Spleen (tissue), 11 donors: ENCODE data around the gene MTMR3. TPM values are rescaled to one million over a fixed set of nuclear protein-coding genes. Genes with fewer than 3 reads are reported as not detected.

Source experiments
- DNase-seq: peaks from one replicate; pipeline ENCODE4 v3.0.0-alpha.2; 2020
- H3K27ac ChIP-seq, 8 donors: fragments of 200-600 bp; sonication (generic) in 7 of 8; 1 replicate in 4 of 8; 2 replicates in 4 of 8; pipeline versions ENCODE4 v1.5.0 to v1.8.0; 2016 to 2021; ENCODE audit warnings: inconsistent platforms in 4 of 8, mild to moderate bottlenecking in 4 of 8, moderate library complexity in 1 of 8
- H3K27me3 ChIP-seq, 7 donors: fragments of 200-600 bp; sonication (generic) in 6 of 7; replicated peaks in 1 of 7; 1 replicate in 4 of 7; 2 replicates in 3 of 7; pipeline versions ENCODE4 v1.5.0 to v1.8.0; 2016 to 2021; ENCODE audit warnings: inconsistent platforms in 3 of 7, mild to moderate bottlenecking in 1 of 7
- H3K36me3 ChIP-seq, 6 donors: fragments of 200-600 bp; sonication (generic) in 5 of 6; 1 replicate in 4 of 6; 2 replicates in 2 of 6; pipeline versions ENCODE4 v1.5.0 to v1.8.0; 2016 to 2021; ENCODE audit warnings: inconsistent platforms in 2 of 6
- H3K4me1 ChIP-seq, 6 donors: fragments of 200-600 bp; sonication (generic) in 5 of 6; 1 replicate in 3 of 6; 2 replicates in 3 of 6; pipeline versions ENCODE4 v1.5.0 to v1.8.0; 2016 to 2021; ENCODE audit warnings: inconsistent platforms in 3 of 6
- H3K4me3 ChIP-seq, 8 donors: fragments of 200-600 bp; sonication (generic) in 7 of 8; 1 replicate in 4 of 8; 2 replicates in 4 of 8; pipeline versions ENCODE4 v1.5.0 to v1.8.0; 2016 to 2021; ENCODE audit warnings: inconsistent platforms in 4 of 8, mild to moderate bottlenecking in 4 of 8, moderate library complexity in 2 of 8
- H3K9me3 ChIP-seq, 8 donors: fragments of 200-600 bp; sonication (generic) in 7 of 8; 1 replicate in 4 of 8; 2 replicates in 4 of 8; pipeline versions ENCODE4 v1.5.0 to v1.8.0; 2016 to 2021; ENCODE audit warnings: inconsistent platforms in 4 of 8
- POLR2A ChIP-seq, 3 donors: fragments of 450-650 bp; IDR thresholded peaks; one replicate each; pipeline ENCODE4 v1.5.1; 2017; ENCODE audit warnings: antibody characterized with exemption in 3 of 3, mild to moderate bottlenecking in 1 of 3
- POLR2AphosphoS5 ChIP-seq, 3 donors: sonication (generic); formaldehyde crosslinking; IDR thresholded peaks; one replicate each; pipeline ENCODE4 v1.5.1; 2017; ENCODE audit warnings: antibody characterized with exemption in 3 of 3
- WGBS, 5 donors: extraction: QIAGEN DNeasy Blood & Tissue Kit in 3 of 5; methylation state at CpG; one replicate each; pipeline versions ENCODE4 v1.1.5 to v1.1.7; 2013 to 2018; 5-methylcytosine and 5-hydroxymethylcytosine counted together
- intact Hi-C: fragments of 100-400 bp; cut with DNase I; formaldehyde crosslinking; loops from one replicate; pipeline ENCODE4 v1.15.0; 2023; ENCODE audit warnings: low total_unique reads
- polyA plus RNA-seq, 3 donors: library from polyadenylated mRNA; stranded (reverse); fragments of 200-250 nt; gene quantifications; one replicate each; pipeline ENCODE4 v1.2.1, GENCODE V29; 2013
- total RNA-seq, 7 donors: library from RNA; depleted of rRNA in 3 of 7; stranded (reverse); fragments of >200 nt in 3 of 7; fragmentation: NEBNext Ultra II Directional in 4 of 7; extraction: Animal tissue kit (Norgen Biotek cat#: 25700) in 4 of 7; gene quantifications; one replicate each; pipeline versions ENCODE4 v1.1.0 to v1.2.1, GENCODE V29; 2016 to 2021
- TF ChIP-seq, protein P1 (sequence below), 11 experiments: fragments of 200-600 bp in 7 of 11; fragments of 450-650 bp in 4 of 11; sonication (generic) in 4 of 11; IDR thresholded peaks in 8 of 11; conservative IDR thresholded peaks in 3 of 11; 1 replicate in 7 of 11; 2 replicates in 4 of 11; pipeline versions ENCODE4 v1.4.0 to v1.8.0; 2016 to 2021; ENCODE audit warnings: antibody characterized with exemption in 11 of 11, inconsistent platforms in 4 of 11, mild to moderate bottlenecking in 1 of 11
- donor health status: healthy with polysubstance abuse.
- donor health status: DM: no; HTN: no; CAD: no; lungs with moderate emphysema.
- donor health status: DM: no; HTN: no; CAD: no.
- donor health status: Bipolar disorder and iron deficiency.
- donor health status: healthy.
- donor health status: DM: no; HTN: no; CAD: no.
- donor health status: DM: yes; HTN: yes; CAD: no.

The MTMR3 gene
- total and polyA plus RNA-seq, 10 donors, result 5.3 to 137 (median 76.2) TPM

DNA sequence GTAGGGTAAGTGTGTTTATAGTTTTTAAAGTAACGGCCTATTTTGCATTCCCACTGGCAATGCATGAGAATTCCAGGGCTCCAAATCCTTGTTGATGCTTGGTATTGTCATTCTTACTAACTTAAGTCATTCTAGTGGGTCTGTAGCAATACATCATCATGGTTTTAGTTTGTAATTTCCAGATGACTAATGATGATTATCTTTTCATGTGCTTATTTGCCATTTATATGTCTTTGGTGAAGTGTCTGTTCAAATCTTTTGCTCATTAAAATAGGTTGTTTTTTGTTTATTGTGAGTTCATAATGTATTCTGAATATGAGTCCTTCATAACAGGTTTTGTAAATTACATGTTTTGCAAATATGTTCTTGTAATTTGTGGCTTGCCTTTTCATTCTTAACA is 31.2 kb downstream of the MTMR3 start:
- H3K27me3 ChIP-seq, result no peaks in the 10 kb centered on the region
- no peak for DNase-seq
- no peaks in the 10 kb centered on the region for H3K36me3 ChIP-seq
- H3K9me3 ChIP-seq, result no peaks in the 10 kb centered on the region
- 69 to 94% (median 89%) methylated on average over 1 of the region's 1 CpG for WGBS, 5 donors
- no peak overlapping the region for H3K4me3 ChIP-seq
- no peak overlapping the region for H3K27ac ChIP-seq
- intact Hi-C loops, result no loop called here
- peaks cover 10 to 100% (median 73%) of the 10 kb centered on the region in 6 donors for H3K4me1 ChIP-seq
- TF ChIP-seq POLR2A (IDR thresholded peaks at IDR 0.05) (no peak), POLR2AphosphoS5 (IDR thresholded peaks at IDR 0.05) (no peak)
- TF ChIP-seq, protein P1, sequence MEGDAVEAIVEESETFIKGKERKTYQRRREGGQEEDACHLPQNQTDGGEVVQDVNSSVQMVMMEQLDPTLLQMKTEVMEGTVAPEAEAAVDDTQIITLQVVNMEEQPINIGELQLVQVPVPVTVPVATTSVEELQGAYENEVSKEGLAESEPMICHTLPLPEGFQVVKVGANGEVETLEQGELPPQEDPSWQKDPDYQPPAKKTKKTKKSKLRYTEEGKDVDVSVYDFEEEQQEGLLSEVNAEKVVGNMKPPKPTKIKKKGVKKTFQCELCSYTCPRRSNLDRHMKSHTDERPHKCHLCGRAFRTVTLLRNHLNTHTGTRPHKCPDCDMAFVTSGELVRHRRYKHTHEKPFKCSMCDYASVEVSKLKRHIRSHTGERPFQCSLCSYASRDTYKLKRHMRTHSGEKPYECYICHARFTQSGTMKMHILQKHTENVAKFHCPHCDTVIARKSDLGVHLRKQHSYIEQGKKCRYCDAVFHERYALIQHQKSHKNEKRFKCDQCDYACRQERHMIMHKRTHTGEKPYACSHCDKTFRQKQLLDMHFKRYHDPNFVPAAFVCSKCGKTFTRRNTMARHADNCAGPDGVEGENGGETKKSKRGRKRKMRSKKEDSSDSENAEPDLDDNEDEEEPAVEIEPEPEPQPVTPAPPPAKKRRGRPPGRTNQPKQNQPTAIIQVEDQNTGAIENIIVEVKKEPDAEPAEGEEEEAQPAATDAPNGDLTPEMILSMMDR (IDR thresholded peaks at IDR 0.05 in 8 of 11, conservative IDR thresholded peaks at IDR 0.05 in 3 of 11), result no peak

DNA sequence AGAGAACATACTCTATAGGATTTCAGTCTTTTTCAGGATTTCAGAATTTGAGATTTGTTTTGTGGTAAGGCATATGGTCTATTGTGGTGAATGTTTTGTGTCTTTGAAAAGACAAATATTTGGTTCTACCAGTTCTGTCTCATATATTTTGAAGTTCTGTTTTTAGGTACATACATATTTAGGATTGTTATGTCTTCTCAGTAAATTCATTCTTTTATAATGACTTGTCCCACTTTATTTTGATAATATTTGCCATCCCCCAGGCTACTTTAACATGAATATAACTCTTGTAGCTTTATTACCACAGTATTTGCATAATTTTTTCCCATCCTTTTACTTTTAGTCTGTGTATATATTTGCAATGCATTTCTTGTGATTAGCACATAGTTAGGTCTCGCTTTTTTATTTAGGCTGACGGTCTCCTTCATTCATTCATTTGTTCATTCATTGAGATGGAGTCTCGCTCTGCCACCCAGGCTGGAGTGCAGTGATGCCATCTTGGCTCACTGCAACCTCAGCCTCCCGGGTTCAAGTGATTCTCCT is 32.1 kb downstream of the MTMR3 start:
- 87 to 93% (median 92%) methylated on average over 4 of the region's 4 CpGs for WGBS, 5 donors
- intact Hi-C loops, result no loop called here
- peaks cover 10 to 100% (median 78%) of the 10 kb centered on the region in 6 donors for H3K4me1 ChIP-seq
- no peak overlapping the region for H3K4me3 ChIP-seq
- H3K36me3 ChIP-seq, result no peaks in the 10 kb centered on the region
- no peak overlapping the region for H3K27ac ChIP-seq
- DNase-seq, result no peak
- no peaks in the 10 kb centered on the region for H3K9me3 ChIP-seq
- TF ChIP-seq POLR2AphosphoS5 (IDR thresholded peaks at IDR 0.05) (no peak), POLR2A (IDR thresholded peaks at IDR 0.05) (no peak)
- TF ChIP-seq, protein P1 (IDR thresholded peaks at IDR 0.05 in 8 of 11, conservative IDR thresholded peaks at IDR 0.05 in 3 of 11), result no peak
- no peaks in the 10 kb centered on the region for H3K27me3 ChIP-seq

GRCh38 chr22:29916007-29916544 is 33.1 kb downstream of the MTMR3 start:
- no peaks in the 10 kb centered on the region for H3K9me3 ChIP-seq
- TF ChIP-seq POLR2A (IDR thresholded peaks at IDR 0.05), result no peak
- TF ChIP-seq POLR2AphosphoS5 (IDR thresholded peaks at IDR 0.05), result no peak
- TF ChIP-seq, protein P1 (IDR thresholded peaks at IDR 0.05 in 8 of 11, conservative IDR thresholded peaks at IDR 0.05 in 3 of 11), result no peak
- DNase-seq, result no peak
- no peaks in the 10 kb centered on the region for H3K36me3 ChIP-seq
- peaks cover 10 to 99% (median 78%) of the 10 kb centered on the region in 6 donors for H3K4me1 ChIP-seq
- 88 to 94% (median 94%) methylated on average over 5 of the region's 5 CpGs for WGBS, 5 donors
- H3K27me3 ChIP-seq, result no peaks in the 10 kb centered on the region
- intact Hi-C loops, result no loop called here
- no peak overlapping the region for H3K27ac ChIP-seq
- no peak overlapping the region for H3K4me3 ChIP-seq

DNA sequence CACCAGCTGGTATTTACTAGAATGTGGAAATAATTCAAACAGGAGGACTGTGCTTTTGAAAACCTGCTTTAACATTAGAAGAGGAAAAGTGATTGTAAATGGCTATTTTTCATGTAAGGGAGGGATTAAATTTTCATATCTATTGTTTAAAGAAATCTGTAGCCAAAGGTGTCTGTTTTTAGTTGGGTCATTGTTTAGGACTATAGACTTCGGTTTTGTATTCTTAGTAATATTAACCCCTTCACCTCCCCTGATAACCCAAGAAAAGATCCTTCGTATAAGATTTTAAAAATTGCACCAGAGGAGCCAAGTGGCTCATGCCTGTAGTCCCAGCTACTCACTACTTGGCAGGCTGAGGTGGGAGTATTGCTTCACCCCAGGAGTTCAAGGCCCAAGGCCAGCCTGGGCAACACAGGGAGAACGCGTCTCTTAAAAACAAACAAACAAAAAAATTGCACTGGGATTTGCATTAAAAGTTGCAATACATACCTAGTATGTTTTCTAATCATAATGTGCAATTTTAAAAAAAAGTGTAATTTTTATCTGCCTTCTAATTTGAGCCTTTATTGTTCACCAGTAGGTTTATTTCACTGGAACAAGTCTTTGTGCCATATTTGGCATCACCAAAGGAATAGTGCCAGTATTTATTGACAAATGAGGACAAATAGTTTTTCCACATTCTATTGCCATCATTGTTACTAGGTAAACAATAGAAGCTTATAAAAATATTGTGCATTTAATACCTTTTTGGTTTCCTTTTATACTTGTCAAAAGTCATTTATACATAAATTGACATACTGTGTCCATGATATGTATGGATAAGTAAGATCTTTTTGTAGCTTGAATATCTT is 34.3 kb downstream of the MTMR3 start:
- 51 to 67% (median 56%) methylated on average over 4 of the region's 4 CpGs for WGBS, 5 donors
- H3K36me3 ChIP-seq, result no peaks in the 10 kb centered on the region
- TF ChIP-seq POLR2AphosphoS5 (IDR thresholded peaks at IDR 0.05) (no peak), POLR2A (IDR thresholded peaks at IDR 0.05) (no peak)
- TF ChIP-seq, protein P1 (IDR thresholded peaks at IDR 0.05 in 8 of 11, conservative IDR thresholded peaks at IDR 0.05 in 3 of 11), result no peak
- no peaks in the 10 kb centered on the region for H3K9me3 ChIP-seq
- DNase-seq, result no peak
- H3K27me3 ChIP-seq, result no peaks in the 10 kb centered on the region
- H3K27ac ChIP-seq, result no peak overlapping the region
- peaks cover 10 to 87% (median 74%) of the 10 kb centered on the region in 6 donors for H3K4me1 ChIP-seq
- intact Hi-C loops, result no loop called here
- no peak overlapping the region for H3K4me3 ChIP-seq
